HG02623 (cell line): ENCODE measurements around the gene ADAMTS12.

Experiments used
- ATAC-seq: cut with Tn5 transposase; IDR thresholded peaks from one replicate; pipeline ENCODE4 v1.9.1; 2021; ENCODE audit warnings: moderate library complexity; ENCODE audit not compliant: unreplicated experiment

Gene ADAMTS12

DNA sequence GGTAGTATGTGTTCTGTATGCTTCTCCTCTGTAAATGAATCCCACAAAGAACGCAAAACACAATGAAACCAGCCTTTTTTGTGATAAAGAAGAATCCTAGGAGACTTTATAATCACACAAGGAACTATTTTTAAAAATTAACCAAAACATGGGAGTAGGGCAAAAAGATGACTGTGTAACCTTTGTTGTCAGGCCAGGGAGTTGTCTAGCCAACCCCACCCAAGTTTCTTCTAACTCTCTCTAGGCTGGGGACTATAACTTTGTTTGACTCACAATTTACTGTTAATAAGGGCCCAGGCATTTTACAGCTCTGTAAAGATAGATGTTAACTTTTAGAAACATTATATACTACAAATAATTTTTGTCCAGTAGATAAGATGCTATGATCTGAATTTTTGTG lies 176.1 kb downstream of the ADAMTS12 start:
- ATAC-seq = no peak

DNA sequence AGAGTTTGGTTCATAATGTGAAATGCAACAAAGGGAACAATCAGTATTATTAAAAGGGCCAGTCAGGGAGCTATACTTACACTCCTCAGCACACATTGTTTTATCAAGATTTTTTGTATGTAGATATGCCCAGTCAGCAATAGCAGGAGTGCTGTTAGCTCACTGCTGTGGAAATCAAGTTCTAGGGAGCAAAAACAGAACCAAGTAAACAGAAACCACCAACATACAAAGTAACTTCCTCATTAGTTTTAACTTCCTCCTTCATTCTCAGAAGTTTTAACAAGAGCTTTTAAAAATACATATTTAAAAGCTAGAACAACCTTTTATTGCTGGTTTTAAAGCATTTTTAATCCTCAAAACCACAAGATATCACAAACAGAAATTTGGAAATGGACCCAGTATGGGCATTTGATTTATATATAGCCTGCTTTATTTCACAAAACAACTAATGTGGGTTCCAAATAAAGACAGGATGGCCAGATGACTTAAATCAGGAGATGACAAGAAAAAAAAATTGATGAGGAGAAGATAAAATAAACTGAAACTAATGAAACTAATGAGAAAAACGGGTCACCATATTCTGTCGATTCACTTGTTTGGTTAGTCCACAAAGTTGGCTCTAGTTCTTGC lies 178.5 kb downstream of the ADAMTS12 start:
- no peak for ATAC-seq

- ATAC-seq = no peak
These were observed 179.1 kb downstream of the ADAMTS12 start for GRCh38 chr5:33712664-33713063.

- ATAC-seq = no peak
These were observed 180.6 kb downstream of the ADAMTS12 start for GRCh38 chr5:33711094-33711679.

DNA sequence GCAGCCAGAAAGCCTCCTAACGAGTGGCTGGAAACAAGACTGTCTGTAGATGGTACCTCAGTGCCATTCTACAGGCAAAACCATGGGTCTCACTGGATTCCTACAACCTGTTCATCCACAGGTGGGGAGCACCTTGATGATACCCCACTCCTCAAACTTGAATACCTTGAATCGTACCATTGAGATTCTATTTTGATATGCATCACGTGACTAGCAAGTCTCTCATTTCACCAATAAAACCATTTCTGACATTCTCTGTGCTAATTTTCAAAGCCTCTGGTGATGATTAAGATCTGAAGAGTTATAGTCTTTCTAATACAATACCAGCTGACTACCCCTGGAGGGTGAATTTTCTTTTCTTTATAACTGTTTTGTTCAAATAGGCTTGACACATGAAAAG lies 188.9 kb downstream of the ADAMTS12 start:
- ATAC-seq = no peak

- ATAC-seq = no peak
These were observed 189.8 kb downstream of the ADAMTS12 start for GRCh38 chr5:33701951-33702350.

DNA sequence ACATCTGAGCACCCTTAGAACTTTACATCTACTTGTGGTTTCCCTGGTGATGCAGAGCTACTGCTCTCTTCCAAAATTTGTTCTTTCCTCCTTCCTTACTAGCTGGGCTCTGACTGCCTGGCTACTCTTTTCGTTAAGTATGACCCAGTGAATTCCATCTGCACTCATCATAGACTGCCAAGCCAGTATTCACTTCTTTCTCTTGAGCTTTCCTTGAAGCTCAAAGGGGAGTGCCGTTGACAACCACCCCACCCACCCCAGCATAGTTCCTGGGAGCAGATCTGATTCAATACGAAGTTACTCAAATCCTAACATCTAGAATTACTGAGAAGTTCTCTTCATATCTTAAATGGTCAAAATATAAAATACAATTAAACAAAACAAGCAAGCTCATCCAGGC lies 190.5 kb downstream of the ADAMTS12 start:
- ATAC-seq = no peak

DNA sequence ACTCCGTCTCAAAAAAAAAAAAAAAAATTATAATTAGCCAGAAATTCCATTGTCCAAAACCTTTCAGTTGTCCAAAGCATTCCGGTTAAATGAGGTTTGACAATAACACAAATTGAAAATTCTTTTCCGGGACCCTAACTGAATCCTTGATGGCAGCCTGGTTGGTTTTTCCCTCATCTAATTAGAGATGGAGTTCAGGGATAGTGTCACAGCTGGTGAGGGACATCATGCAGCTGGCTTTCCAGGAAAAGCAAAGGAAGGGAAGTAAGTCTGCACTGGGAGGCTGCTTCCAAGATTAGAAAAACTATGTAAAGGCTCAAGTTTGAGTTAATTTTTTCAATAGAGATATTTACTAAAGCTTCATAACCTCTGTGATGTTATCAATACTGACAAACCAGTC lies 195.4 kb downstream of the ADAMTS12 start:
- ATAC-seq = no peak

- ATAC-seq = no peak
These were observed 198.8 kb downstream of the ADAMTS12 start for GRCh38 chr5:33692980-33693379.

GRCh38 chr5:33691856-33692255 lies 199.9 kb downstream of the ADAMTS12 start:
- ATAC-seq = no peak

DNA sequence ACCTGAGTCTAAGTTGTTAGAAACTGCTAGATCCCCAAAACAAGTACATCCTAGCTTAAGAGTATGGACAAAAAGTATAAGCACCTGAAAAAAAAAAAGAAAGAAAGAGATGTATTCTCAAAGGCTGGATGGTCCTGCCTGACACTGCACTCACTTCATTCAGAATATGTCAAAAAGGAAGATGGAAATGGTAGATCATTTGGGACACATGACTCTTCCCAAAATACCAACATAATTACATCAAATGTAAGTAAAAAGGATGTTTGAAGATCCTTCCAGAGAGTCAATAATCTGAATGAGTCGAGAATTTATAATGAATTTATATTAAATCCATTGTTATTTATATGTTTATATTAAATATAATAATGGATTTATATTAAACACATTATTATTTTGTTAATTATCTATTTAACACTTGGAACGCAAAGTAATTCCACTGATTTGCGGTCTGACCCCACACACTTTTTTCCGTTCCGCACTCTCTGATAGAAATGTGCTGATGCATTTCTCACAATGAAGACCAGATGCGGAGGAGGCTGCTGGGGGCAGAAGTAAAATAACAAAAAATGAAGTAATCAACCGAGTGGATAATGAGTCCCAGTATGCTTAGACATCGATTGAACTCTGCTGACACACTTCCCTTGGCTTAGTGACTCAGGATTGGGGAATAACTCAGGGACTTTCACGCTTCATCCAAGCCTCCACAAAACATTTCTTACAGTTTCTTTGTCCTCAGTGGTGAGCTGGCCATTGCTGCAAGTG lies 201.2 kb downstream of the ADAMTS12 start:
- ATAC-seq = no peak

GRCh38 chr5:33688526-33688925 lies 203.3 kb downstream of the ADAMTS12 start:
- ATAC-seq = no peak

DNA sequence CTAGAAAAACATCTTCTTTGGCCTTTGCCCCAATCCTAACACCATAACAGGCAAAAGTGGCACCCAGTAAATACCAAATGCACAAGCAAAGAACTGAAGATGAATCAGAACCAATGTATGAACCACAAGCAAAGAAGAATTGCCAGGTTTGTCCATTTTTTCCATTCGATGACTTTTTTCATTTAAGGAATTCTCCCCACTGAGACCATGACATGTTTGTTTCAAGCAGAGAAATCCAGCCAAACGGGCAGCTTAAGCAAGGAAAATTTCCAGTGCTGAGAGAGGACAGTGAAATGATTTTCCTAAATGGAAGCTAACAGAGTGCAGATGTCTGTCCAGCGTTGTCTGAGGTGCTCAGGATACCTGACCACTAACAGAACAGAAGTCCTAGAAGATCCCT lies 203.7 kb downstream of the ADAMTS12 start:
- no peak for ATAC-seq

DNA sequence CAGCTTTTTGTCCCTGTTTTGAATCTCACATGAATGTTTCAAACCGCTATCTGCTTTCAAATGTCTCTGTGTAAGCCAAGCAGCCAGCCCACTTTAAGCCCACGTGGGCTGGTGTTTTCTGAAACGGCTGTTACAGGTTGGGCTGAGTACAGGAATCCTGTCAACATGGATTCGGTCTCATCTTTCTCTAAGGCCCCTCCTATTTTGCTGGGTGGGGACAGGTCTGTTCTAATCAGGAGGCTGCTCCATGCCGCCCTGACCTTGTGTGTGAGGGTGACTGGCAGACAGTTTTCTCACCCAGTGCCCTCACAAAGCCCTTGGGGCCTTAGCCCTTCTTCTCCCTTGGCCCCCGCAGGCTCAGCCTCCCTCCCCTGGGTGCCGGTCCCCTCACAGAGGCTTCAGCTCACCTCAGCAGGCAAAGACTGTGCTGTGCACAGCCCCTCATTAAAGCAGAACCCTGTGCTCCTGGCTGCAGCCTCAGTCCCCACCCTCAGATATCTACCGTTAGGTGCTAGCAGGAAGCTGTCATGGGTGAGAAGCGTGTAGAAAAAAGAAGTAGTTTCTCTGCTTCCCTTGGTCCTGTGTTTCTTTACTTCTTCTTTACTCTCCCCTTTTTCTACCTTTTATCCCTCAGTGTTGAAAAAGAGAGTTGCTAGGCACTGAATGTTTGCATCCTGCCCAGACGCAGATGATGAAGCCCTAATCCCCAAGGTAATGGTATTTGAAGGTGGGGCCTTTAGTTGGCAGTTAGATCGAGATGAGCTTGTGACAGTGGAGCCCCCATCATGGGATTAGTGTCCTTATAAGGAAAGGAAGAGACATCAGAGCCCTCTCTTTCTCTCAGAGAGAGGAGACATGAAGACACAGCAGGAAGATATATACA lies 205.7 kb downstream of the ADAMTS12 start:
- ATAC-seq = no peak

DNA sequence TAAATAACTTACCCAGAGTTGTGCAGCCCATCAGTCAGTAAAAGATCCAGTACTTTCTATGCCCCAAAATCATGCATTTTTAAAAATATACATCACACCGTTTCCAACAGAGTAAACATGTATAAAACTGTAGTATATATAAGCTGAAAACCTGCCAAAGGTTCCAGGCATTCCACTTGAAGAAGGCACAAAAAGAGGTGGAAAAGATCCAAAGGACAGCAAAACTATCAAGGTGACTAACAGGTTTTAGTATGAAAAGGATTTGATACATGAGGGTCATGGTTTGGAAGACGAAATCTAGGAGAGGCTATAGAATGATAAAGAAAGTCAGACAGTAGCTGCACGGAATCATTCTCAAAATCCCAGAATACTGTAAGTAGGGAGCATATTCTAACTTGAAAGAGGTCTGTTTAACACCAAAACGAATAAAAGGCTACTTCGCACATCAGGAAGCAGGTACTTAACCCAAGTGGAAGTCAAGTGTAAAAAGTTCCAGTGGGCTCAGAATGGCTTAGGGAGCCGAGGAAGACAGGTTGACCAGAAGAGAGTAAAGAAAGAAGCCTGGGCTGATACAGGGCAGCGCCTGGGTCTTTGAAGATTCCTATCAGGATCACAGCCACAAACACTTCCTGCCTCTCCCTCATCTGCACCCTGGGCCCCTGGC lies 207.2 kb downstream of the ADAMTS12 start:
- ATAC-seq = no peak

- ATAC-seq = no peak
These were observed 212.0 kb downstream of the ADAMTS12 start for GRCh38 chr5:33679791-33680190.

DNA sequence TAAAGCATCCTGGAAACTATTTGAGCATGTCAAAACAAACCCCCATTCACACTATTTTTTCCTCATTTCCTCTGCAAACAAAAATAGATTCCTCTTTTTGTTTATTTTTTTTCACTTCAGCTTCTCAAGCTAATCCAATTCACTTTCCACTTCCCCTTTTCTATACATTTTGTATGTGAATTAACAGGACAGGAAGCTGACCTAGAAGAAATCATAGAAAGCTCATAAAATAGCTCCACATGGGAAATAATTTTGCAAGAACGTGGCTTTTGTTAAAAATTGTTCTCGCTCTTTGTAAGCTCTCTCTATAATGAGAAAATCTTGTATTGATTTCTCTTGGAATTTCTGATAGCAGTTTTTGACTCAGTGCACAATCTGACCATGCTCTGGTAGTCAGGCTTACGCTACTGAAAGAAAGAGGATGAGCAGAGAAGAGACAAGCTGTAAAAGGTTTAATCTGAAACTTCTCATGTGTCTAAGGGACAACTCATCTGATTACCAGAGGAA lies 215.8 kb downstream of the ADAMTS12 start:
- ATAC-seq = peak; percentile 62

DNA sequence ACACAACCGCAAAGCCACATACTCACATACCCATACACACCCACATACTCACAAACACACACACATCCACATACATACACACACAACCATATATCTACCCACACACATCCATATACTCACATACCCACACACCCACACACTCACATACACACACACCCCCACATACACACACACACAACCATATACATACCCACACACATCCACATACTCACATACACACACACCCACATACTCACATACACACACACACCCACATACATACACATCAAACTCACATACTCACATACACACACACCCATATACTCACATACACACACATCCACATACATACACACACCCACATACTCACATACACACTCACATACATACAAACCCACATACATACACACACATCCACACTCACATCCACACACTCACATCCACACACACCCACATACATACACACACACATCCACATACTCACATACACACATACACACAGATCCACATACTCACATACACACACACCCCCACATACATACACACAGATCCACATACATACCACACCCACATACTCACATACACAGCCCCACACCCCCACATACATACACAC lies 220.0 kb downstream of the ADAMTS12 start:
- no peak for ATAC-seq

DNA sequence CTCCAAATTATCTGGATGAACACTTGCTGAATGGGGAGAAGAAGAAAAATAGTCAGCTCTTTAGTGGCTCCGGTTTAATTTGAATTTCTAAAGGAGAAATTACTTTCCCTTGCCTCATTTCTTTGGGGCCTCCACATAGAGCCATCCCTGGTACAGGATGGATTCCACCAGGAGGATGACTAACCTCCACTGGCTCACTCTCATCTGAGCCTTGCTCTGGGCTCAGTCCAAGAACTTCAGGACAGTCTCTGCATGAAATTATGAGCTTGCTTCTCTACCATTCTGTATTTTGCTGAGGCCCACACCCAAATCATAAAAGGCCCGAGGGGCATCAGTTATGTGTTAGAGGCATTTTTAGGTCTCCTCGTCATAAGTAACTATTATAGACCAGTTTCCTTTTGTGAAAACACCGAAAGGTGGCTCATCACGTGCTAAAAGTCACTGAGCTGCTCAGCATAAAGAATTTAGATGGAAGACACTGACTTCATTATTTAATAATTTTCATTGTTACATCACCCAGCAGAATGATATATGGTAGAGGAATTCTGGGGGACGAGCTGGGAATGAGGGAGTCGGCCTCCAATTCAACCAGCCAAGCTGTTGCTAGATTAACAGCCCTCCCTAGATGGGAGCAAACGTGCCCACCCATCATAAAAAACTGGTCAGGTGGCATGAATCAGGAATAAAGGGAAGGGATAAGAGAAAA lies 228.9 kb downstream of the ADAMTS12 start:
- ATAC-seq = no peak
